Ovary (tissue), 9 donors: ENCODE data around the gene CKS1B. TPM values are rescaled to one million over a fixed set of nuclear protein-coding genes. Genes with fewer than 3 reads are reported as not detected.

Experiments used
- DNase-seq, 5 donors: peaks; one replicate each; pipeline ENCODE4 v3.0.0-alpha.2; 2019 to 2020
- H3K27ac ChIP-seq, 2 donors: fragments of 200-600 bp; one replicate each; pipeline versions ENCODE4 v1.5.1 to v1.8.0; 2019 to 2022
- H3K27me3 ChIP-seq: fragments of 200-600 bp; one replicate; pipeline ENCODE4 v1.8.0; 2022
- H3K36me3 ChIP-seq: fragments of 200-600 bp; sonication (generic); one replicate; pipeline ENCODE4 v1.5.1; 2019
- H3K4me1 ChIP-seq: one replicate; pipeline ENCODE4 v1.8.1; 2013; ENCODE audit warnings: mild to moderate bottlenecking, moderate library complexity; ENCODE audit not compliant: insufficient read depth
- H3K4me3 ChIP-seq: fragments of 200-600 bp; sonication (generic); one replicate; pipeline ENCODE4 v1.5.1; 2017
- H3K9me3 ChIP-seq, 2 donors: fragments of 200-600 bp in 1 of 2; sonication (generic) in 1 of 2; one replicate each; pipeline versions ENCODE4 v1.5.1 to v1.8.1; 2013 to 2019; ENCODE audit warnings: mild to moderate bottlenecking in 1 of 2, moderate library complexity in 1 of 2
- CTCF ChIP-seq, 3 donors: fragments of 450-650 bp in 2 of 3; fragments of 200-600 bp in 1 of 3; IDR thresholded peaks; one replicate each; pipeline versions ENCODE4 v1.5.1 to v1.8.0; 2016 to 2022; ENCODE audit warnings: antibody characterized with exemption in 3 of 3, mild to moderate bottlenecking in 1 of 3
- EP300 ChIP-seq: sonication (generic); formaldehyde crosslinking; IDR thresholded peaks from one replicate; pipeline ENCODE4 v1.6.1; 2017; ENCODE audit warnings: antibody characterized with exemption
- POLR2A ChIP-seq: fragments of 450-650 bp; IDR thresholded peaks from one replicate; pipeline ENCODE4 v1.6.1; 2017; ENCODE audit warnings: antibody characterized with exemption, mild to moderate bottlenecking, moderate library complexity
- WGBS, 3 donors: extraction: QIAGEN DNeasy Blood & Tissue Kit in 1 of 3; methylation state at CpG; one replicate each; pipeline versions ENCODE4 v1.1.5 to v1.1.7; 2013 to 2017; 5-methylcytosine and 5-hydroxymethylcytosine counted together
- intact Hi-C, 4 donors: fragments of 100-400 bp; cut with DNase I; formaldehyde crosslinking; loops; one replicate each; pipeline versions ENCODE4 v1.11.0 to v1.15.1; 2022 to 2023
- polyA plus RNA-seq, 2 donors: library from polyadenylated mRNA; stranded (reverse); fragments of 200-250 nt in 1 of 2; fragments of 350-450 nt in 1 of 2; fragmentation: Illumina TruSeq in 1 of 2; extraction: RNeasy Lipid Tissue Mini Kit (QIAGEN cat#74804) in 1 of 2; gene quantifications; one replicate each; pipeline ENCODE4 v1.2.3, GENCODE V29; 2013 to 2014
- total RNA-seq, 7 donors: library from RNA; depleted of rRNA in 2 of 7; stranded (reverse); fragments of >200 nt in 2 of 7; fragmentation: NEBNext Ultra II Directional in 3 of 7; extraction: Animal tissue kit (Norgen Biotek cat#: 25700) in 3 of 7; gene quantifications; one replicate each; pipeline versions ENCODE4 v1.1.0 to v1.2.4, GENCODE V29; 2016 to 2023
- donor health status: DM: no; HTN: no; CAD: no; lungs with moderate emphysema.
- donor health status: DM: no; HTN: no; CAD: no.
- donor health status: Bipolar disorder and iron deficiency.
- donor health status: DM: yes; HTN: yes; CAD: no.
- donor health status: DM: no; HTN: no; CAD: no.
- donor health status: DM: yes; HTN: yes; CAD: no.

Gene CKS1B
- total and polyA plus RNA-seq, 9 donors = 12.2 to 55.8 (median 28.0) TPM

GRCh38 chr1:154972213-154972516 lies 2.3 kb upstream of the CKS1B start:
- DNase-seq = no peak
- Histone ChIP-seq H3K9me3 (no peaks in the 10 kb centered on the region), H3K27me3 (no peaks in the 10 kb centered on the region), H3K27ac (peak overlapping the region; percentile 54 to 98), H3K36me3 (no peaks in the 10 kb centered on the region), H3K4me1 (peaks cover 12% of the 10 kb centered on the region), H3K4me3 (no peak overlapping the region)
- intact Hi-C loops = loop anchor here in 1 of 4 donors (5.0 kb wide), 1 partner anchor 80 kb away; the partner anchor contains the start of gene ADAM15
- WGBS, 3 donors = 54 to 68% (median 59%) methylated on average over 3 of the region's 3 CpGs
- TF ChIP-seq CTCF (IDR thresholded peaks at IDR 0.05) (no peak), POLR2A (no peak), EP300 (no peak)

GRCh38 chr1:154972517-154973343 lies 1.8 kb upstream of the CKS1B start:
- intact Hi-C loops = loop anchor here in 1 of 4 donors (5.0 kb wide), 1 partner anchor 80 kb away; the partner anchor contains the start of gene ADAM15
- DNase-seq = peak in 4 of 5 donors; percentile 58 to 68 (median 66)
- Histone ChIP-seq H3K27ac (peak overlapping the region; percentile 54 to 98), H3K27me3 (no peaks in the 10 kb centered on the region), H3K4me3 (peak overlapping the region; percentile 77), H3K4me1 (peaks cover 12% of the 10 kb centered on the region), H3K36me3 (no peaks in the 10 kb centered on the region), H3K9me3 (no peaks in the 10 kb centered on the region)
- TF ChIP-seq POLR2A (no peak), EP300 (no peak), CTCF (IDR thresholded peaks at IDR 0.05) (no peak)
- WGBS, 3 donors = 26 to 36% (median 29%) methylated on average over 18 of the region's 18 CpGs

- H3K27ac ChIP-seq = peak overlapping the region; percentile 92 to 98
- no peaks in the 10 kb centered on the region for H3K36me3 ChIP-seq
- no peaks in the 10 kb centered on the region for H3K27me3 ChIP-seq
- peak overlapping the region; percentile 77 for H3K4me3 ChIP-seq
- H3K9me3 ChIP-seq = no peaks in the 10 kb centered on the region
- 5% methylated on average over 37 of the region's 37 CpGs for WGBS, 3 donors
- intact Hi-C loops = loop anchor here in 1 of 4 donors (2.0 to 5.0 kb wide), 2 partner anchors 27 to 79 kb away; partner anchors contain the start of gene ADAM15
- H3K4me1 ChIP-seq = peaks cover 12% of the 10 kb centered on the region
- DNase-seq = peak; percentile 96 to 99 (median 98)
- TF ChIP-seq POLR2A (peak; percentile 17), EP300 (no peak), CTCF (IDR thresholded peaks at IDR 0.05) (no peak)
These were observed 958 bp upstream of the CKS1B start for GRCh38 chr1:154973344-154974101.

GRCh38 chr1:154974808-154975408 lies 427 bp downstream of the CKS1B start:
- peaks cover 8% of the 10 kb centered on the region for H3K4me1 ChIP-seq

More at GRCh38 chr1:154974808-154975408, 427 bp downstream of the CKS1B start:
- H3K36me3 ChIP-seq = no peaks in the 10 kb centered on the region
- H3K4me3 ChIP-seq = peak overlapping the region; percentile 55
- DNase-seq = peak; percentile 95 to 97 (median 96)
- H3K27me3 ChIP-seq = no peaks in the 10 kb centered on the region
- WGBS, 3 donors = 0 to 1% (median 1%) methylated on average over 30 of the region's 30 CpGs
- no peaks in the 10 kb centered on the region for H3K9me3 ChIP-seq
- H3K27ac ChIP-seq = peak overlapping the region; percentile 55 to 98
- intact Hi-C loops = loop anchor here in 1 of 4 donors (2.0 to 5.0 kb wide), 2 partner anchors 26 to 77 kb away; partner anchors contain the start of gene ADAM15
- TF ChIP-seq POLR2A (peak; percentile 80), EP300 (peak; percentile 44), CTCF (IDR thresholded peaks at IDR 0.05) (peak in 1 of 3 donors; percentile 27)
